Measurements from ENCODE around the gene HTR4.

The HTR4 gene, protein sequence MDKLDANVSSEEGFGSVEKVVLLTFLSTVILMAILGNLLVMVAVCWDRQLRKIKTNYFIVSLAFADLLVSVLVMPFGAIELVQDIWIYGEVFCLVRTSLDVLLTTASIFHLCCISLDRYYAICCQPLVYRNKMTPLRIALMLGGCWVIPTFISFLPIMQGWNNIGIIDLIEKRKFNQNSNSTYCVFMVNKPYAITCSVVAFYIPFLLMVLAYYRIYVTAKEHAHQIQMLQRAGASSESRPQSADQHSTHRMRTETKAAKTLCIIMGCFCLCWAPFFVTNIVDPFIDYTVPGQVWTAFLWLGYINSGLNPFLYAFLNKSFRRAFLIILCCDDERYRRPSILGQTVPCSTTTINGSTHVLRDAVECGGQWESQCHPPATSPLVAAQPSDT

DNA sequence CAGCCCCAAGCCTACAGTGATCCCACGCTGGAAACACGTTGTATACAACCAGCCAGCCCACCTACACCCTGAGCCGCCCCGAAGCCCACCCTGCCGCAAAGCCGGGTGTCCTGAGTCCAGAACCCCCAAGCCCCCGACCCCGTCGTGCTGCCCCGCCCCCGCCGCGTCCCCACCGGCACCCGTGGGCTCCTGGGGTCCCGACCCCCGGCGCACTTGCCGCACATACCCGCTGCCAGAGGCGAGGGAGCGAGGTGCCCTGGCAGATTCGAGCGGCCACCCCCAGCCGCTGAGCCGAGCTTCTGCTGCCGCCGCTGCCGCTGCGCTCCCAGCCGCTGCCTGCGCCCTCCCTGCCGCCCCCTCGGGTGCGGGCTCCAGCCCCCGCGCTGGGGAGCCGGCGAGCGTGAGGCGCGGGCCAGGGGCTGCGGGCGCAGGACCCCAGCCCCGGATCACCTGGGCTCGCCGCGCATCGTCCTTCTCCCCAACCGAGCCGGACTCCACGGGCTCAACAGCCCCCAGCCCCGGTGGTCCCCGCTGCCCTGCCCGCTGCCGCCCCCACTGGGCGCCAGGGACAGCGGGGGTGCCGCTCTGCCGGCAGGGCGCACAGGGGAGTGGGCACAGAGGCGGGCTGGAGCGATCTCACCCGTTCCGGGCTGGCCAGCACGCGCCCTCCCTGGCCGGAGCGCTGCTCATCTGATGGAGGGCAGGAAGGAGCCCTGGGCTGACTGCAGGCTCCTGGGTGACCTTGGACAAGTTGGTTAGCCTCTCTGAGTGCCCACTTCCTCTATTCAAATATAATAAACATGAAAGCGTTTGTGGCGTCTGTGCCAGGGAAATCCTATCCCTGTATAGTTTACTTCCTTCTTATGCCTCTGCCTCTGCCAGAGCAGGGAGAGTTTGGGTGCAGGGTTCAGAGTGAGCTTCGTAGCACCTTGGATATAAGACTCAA, at the start of gene HTR4:
Gene HTR4, minus strand, starts transcription at position 692 of the 946 bp plus-strand sequence. CDS start 17,513 bp downstream, outside the sequence.
- H3K4me1 ChIP-seq (ENCODE audit: insufficient read depth, low read length): no peaks in the 10 kb centered on the region
- peaks cover 32% of the 10 kb centered on the region for H3K27me3 ChIP-seq (ENCODE audit: insufficient read depth, low read length)
- no peak within 1 kb of the TSS for H3K4me3 ChIP-seq (ENCODE audit: low read length)
- H3K36me3 ChIP-seq (ENCODE audit: insufficient read depth, low read length): no peaks in the 10 kb centered on the region
- H3K9me3 ChIP-seq (ENCODE audit: low read length): no peaks in the 10 kb centered on the region
- no peak within 1 kb of the TSS for H2AFZ ChIP-seq (ENCODE audit: low read depth, low read length)

DNA sequence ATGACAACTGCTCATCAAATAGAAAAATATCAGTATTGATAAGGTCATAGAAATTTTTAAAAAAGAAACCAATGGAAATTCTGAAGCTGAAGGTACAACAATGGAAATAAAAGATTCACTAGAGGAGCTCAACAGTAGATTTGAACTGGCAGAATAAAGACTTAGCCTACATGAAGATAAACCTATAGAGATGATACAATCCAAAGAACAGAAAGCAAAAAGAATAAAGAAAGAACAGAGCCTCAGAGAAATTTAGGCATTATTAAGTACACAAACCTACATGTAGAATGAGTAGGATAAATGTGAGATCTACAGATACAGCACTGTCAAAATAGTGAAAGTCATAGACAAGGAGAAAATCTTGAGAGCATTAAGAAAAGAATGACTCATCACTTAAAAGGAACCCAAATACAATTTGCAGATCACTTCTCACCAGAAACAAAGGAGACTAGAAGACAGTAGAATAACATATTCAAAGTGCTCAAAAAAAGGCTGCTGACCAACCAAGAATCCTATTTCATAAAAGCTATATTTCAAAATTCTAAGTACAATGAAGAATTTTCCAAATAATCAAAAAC, 47.8 kb upstream of the HTR4 start:
- Histone ChIP-seq H3K36me3 (ENCODE audit: insufficient read depth, low read length) (no peaks in the 10 kb centered on the region), H3K27me3 (ENCODE audit: insufficient read depth, low read length) (no peaks in the 10 kb centered on the region), H3K4me3 (ENCODE audit: low read length) (no peak overlapping the region), H3K9me3 (ENCODE audit: low read length) (no peaks in the 10 kb centered on the region), H3K4me1 (ENCODE audit: insufficient read depth, low read length) (no peaks in the 10 kb centered on the region), H2AFZ (ENCODE audit: low read depth, low read length) (no peak overlapping the region)

DNA sequence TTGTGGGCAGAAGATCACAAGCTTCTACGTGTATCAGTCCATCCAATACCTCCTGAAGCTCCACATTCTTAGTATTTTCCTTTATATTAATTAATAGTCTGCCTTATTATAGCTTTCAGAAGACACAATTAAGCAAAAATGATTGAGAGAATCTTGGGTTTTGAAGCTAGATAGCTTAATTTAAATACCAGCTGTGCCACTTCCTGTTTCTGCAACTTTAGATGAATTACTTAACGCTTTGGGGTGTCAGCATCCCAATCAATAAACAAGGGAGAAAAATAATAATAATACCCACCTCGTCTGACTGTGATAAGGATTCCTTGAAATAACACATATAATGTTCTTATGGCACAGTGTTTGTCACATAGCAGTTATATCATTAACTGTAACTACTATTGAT, 44.7 kb upstream of the HTR4 start:
- Histone ChIP-seq H2AFZ (ENCODE audit: low read depth, low read length) (no peak overlapping the region), H3K36me3 (ENCODE audit: insufficient read depth, low read length) (no peaks in the 10 kb centered on the region), H3K4me3 (ENCODE audit: low read length) (no peak overlapping the region), H3K27me3 (ENCODE audit: insufficient read depth, low read length) (no peaks in the 10 kb centered on the region), H3K9me3 (ENCODE audit: low read length) (no peaks in the 10 kb centered on the region), H3K4me1 (ENCODE audit: insufficient read depth, low read length) (no peaks in the 10 kb centered on the region)

DNA sequence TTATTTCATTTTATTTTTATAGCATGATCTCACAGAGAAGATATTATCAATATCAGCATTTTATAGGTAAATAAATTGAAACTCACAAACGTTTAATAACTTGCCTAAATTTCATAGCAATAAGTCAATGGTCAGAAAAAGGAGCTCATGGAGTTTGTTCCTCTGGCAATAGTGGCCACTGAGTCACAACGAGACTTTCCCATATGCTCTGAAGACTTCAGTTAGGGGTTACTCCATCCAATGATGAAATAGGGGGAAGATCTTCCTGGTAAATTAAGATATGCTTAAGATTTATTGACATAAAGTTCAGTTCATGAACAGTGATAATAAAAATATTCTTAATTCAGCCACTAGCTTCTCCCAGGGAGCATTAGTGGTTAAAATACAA, 43.5 kb upstream of the HTR4 start:
- H3K4me3 ChIP-seq (ENCODE audit: low read length): no peak overlapping the region
- H3K4me1 ChIP-seq (ENCODE audit: insufficient read depth, low read length): no peaks in the 10 kb centered on the region
- no peaks in the 10 kb centered on the region for H3K27me3 ChIP-seq (ENCODE audit: insufficient read depth, low read length)
- no peaks in the 10 kb centered on the region for H3K36me3 ChIP-seq (ENCODE audit: insufficient read depth, low read length)
- no peaks in the 10 kb centered on the region for H3K9me3 ChIP-seq (ENCODE audit: low read length)
- H2AFZ ChIP-seq (ENCODE audit: low read depth, low read length): no peak overlapping the region

DNA sequence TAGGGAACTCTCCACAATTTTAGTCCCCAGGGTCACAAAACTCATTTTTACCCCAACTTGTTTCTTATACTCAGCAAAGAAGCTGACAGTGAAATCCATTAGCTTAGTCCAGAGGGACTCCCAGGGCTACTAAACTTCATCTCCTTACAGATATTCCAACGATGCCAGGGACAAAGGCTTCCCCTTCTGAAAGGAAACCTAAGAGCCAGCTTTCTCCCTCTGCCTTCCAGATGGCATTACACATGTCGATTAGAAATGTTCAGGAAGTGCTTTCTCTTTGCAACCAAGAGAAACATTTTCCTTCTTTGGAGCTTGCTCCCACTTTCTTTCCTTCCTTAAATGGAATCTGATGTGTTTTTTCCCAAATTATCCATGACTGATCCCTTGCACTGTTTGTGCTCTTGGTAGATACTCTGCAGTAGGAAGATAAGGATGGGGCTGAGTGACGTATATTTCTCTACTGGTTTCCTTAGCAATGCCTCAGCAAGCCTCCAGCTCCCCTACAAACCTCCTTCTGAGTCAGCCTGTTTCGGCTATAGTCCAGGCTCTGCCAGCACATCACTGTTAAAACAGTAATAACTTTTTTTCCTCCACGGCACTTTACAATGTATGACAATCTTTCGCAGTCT, 43.0 kb upstream of the HTR4 start:
- H2AFZ ChIP-seq (ENCODE audit: low read depth, low read length): no peak overlapping the region
- no peaks in the 10 kb centered on the region for H3K9me3 ChIP-seq (ENCODE audit: low read length)
- H3K27me3 ChIP-seq (ENCODE audit: insufficient read depth, low read length): no peaks in the 10 kb centered on the region
- H3K4me3 ChIP-seq (ENCODE audit: low read length): no peak overlapping the region
- no peaks in the 10 kb centered on the region for H3K36me3 ChIP-seq (ENCODE audit: insufficient read depth, low read length)
- H3K4me1 ChIP-seq (ENCODE audit: insufficient read depth, low read length): no peaks in the 10 kb centered on the region

DNA sequence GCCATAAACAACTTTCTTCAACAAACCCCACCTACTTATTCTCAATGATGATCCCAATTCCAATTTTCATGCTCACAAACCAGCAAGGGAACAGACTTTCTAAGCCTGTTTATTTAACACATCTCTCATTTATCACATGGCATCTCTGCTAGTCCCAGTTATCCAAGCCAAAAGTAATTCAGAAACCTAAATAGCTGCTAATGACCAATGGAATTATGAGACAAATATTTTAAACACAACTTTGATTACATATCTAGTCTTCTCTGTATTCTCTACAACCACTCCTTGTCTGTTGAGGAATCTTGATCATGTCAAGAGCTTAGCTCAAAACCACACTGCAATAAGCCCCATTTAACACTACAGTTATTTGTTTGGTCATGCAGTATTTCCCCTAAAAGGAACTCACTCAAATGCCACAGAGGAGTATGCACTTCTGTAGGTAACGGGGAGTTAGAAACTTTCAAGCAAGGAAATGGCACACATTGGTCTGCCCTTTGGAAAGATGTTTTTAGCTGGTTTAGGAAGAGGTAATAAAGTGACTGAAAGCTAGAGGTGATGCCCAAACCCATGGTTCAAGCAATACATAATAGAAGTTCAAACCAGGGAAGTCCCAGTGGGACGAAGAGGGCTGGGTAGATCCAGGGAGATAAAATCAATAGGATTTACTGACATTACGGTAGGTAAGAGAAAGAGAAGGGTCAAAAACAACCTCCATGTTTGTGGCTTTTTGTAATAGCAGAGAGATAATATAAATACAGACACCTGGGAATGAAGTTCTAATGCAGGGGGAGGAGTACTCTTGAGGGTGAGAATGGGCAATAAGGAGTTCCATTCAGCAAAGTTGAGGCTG, 42.1 kb upstream of the HTR4 start:
- Histone ChIP-seq H3K36me3 (ENCODE audit: insufficient read depth, low read length) (no peaks in the 10 kb centered on the region), H3K27me3 (ENCODE audit: insufficient read depth, low read length) (no peaks in the 10 kb centered on the region), H3K4me3 (ENCODE audit: low read length) (no peak overlapping the region), H3K9me3 (ENCODE audit: low read length) (no peaks in the 10 kb centered on the region), H2AFZ (ENCODE audit: low read depth, low read length) (no peak overlapping the region), H3K4me1 (ENCODE audit: insufficient read depth, low read length) (no peaks in the 10 kb centered on the region)

DNA sequence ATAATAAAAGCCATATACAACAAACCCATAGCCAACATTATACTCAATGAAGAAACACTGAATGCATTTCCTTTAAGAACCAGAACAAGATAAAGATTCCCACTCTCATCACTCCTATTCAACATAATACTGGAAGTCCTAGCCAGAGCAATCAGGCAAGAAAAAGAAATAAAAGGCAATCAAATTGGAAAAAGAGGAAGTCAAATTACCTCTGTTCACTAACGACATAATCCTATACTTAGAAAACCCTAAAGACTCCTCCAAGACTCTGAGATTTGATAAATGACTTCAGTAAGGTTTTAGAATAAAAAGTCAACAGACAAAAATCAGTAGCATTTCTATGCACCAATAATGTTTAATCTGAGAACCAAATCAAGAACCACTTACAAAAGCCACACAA, 36.6 kb upstream of the HTR4 start:
- H3K4me1 ChIP-seq (ENCODE audit: insufficient read depth, low read length): no peaks in the 10 kb centered on the region
- no peaks in the 10 kb centered on the region for H3K27me3 ChIP-seq (ENCODE audit: insufficient read depth, low read length)
- H3K36me3 ChIP-seq (ENCODE audit: insufficient read depth, low read length): no peaks in the 10 kb centered on the region
- H3K9me3 ChIP-seq (ENCODE audit: low read length): no peaks in the 10 kb centered on the region
- no peak overlapping the region for H3K4me3 ChIP-seq (ENCODE audit: low read length)
- no peak overlapping the region for H2AFZ ChIP-seq (ENCODE audit: low read depth, low read length)

DNA sequence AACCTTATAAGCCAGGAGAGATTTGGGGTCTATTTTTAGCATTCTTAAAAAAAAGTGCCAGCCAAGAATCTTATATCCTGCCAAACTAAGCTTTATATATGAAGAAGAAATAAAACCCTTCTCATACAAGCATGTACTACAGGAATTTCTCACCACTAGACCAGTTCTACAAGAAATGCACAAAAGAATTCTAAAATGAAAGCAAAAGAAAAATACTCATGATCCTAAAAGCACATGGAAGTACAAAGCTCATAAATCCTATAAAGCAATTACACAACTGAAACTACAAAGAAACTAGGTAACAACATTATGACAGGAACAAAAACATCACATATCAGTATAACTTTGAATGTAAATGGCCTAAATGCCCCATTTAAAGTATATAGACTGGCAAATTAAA, 34.5 kb upstream of the HTR4 start:
- H3K4me3 ChIP-seq (ENCODE audit: low read length): no peak overlapping the region
- H3K27me3 ChIP-seq (ENCODE audit: insufficient read depth, low read length): no peaks in the 10 kb centered on the region

DNA sequence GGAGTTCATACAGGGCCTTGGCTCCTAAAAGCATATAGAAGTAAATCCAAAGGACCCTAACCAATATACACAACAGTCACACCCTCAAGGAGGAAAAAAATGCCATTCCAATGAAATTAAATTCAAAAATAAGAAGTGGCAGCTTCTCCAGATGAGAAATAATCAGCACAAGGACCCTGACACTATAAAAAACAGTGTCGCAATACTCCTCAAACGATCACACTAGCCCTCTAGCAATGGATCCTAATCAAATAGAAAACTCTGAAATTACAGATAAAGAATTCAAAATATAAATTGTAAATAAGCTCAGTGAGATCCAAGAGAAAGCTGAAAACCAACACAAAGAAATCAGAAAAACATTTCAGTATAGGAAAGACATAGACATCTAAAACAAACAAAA, 33.5 kb upstream of the HTR4 start:
- Histone ChIP-seq H3K9me3 (ENCODE audit: low read length) (no peaks in the 10 kb centered on the region), H3K4me3 (ENCODE audit: low read length) (no peak overlapping the region), H3K27me3 (ENCODE audit: insufficient read depth, low read length) (no peaks in the 10 kb centered on the region), H3K36me3 (ENCODE audit: insufficient read depth, low read length) (no peaks in the 10 kb centered on the region), H2AFZ (ENCODE audit: low read depth, low read length) (no peak overlapping the region), H3K4me1 (ENCODE audit: insufficient read depth, low read length) (no peaks in the 10 kb centered on the region)

More for the DNA sequence above, 34.5 kb upstream of the HTR4 start:
- H2AFZ ChIP-seq (ENCODE audit: low read depth, low read length): no peak overlapping the region
- H3K36me3 ChIP-seq (ENCODE audit: insufficient read depth, low read length): no peaks in the 10 kb centered on the region
- no peaks in the 10 kb centered on the region for H3K9me3 ChIP-seq (ENCODE audit: low read length)
- H3K4me1 ChIP-seq (ENCODE audit: insufficient read depth, low read length): no peaks in the 10 kb centered on the region

DNA sequence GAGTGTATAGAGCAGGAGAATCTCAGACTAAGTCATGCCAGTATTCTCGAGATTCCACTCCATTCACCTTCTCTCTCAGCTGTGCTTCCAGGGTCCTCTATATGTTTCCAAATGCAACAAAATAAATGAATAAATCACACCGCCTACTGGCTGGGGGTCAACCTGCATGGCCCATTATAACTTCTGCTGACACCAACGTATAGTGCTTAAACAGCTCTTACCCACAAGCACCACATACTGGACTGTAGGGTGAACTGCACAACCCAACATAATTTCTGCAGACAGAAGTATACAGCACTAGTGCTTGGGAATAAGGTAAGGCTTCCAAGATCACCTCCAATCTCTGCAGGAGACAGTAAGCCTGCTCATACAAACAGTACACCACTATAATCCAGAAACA, 33.1 kb upstream of the HTR4 start:
- no peak overlapping the region for H3K4me3 ChIP-seq (ENCODE audit: low read length)
- no peaks in the 10 kb centered on the region for H3K27me3 ChIP-seq (ENCODE audit: insufficient read depth, low read length)
- no peak overlapping the region for H2AFZ ChIP-seq (ENCODE audit: low read depth, low read length)
- H3K9me3 ChIP-seq (ENCODE audit: low read length): no peaks in the 10 kb centered on the region
- H3K36me3 ChIP-seq (ENCODE audit: insufficient read depth, low read length): no peaks in the 10 kb centered on the region
- no peaks in the 10 kb centered on the region for H3K4me1 ChIP-seq (ENCODE audit: insufficient read depth, low read length)

DNA sequence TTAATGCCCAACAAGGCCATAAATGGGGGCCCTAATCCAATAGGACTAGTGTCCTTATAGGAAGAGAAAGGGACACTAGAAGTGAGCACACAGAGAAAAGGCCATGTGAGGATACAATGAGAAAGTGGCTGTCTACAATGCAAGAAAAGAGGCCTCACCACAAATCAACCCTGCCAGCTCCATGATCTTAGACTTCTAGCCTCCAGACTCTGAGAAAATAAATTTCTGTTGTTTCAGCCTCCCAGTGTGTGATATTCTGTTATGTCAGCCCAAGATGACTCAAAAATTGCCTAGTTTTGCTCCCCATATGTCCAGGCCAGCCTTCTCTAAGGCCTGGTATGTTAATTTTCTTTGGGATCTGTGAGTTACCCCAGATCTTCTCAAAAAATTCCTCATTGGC, 32.3 kb upstream of the HTR4 start:
- no peaks in the 10 kb centered on the region for H3K4me1 ChIP-seq (ENCODE audit: insufficient read depth, low read length)
- H2AFZ ChIP-seq (ENCODE audit: low read depth, low read length): no peak overlapping the region
- H3K9me3 ChIP-seq (ENCODE audit: low read length): no peaks in the 10 kb centered on the region
- no peaks in the 10 kb centered on the region for H3K27me3 ChIP-seq (ENCODE audit: insufficient read depth, low read length)
- no peaks in the 10 kb centered on the region for H3K36me3 ChIP-seq (ENCODE audit: insufficient read depth, low read length)
- H3K4me3 ChIP-seq (ENCODE audit: low read length): no peak overlapping the region

DNA sequence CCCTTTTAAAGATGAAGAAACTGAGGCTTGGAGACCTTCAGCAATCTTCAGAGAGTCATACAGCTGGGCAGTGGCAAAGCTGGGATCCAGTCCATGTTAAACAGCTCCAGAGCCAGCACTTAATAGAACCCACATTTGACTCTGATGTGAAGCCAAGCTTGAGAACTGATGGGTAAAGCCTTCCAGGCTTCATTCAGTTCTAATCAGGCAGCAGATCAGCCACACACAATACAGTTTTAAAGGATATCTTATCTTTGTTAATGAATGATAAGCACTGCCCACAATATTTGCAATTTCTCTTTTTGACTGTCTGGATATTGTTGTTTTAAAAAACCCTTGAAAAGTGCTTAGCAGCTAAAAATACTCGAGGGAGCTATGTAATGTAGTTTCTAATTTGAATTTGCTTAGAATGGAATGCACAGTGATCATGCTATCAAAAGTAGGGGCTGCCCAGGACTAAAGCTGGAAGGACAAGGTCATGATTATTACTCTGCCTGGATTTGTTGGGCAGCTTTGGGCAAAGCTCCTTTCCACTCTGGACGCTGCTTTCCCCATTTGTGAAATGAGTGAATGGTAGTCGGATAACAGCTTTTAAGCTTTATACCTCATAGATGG, 31.3 kb upstream of the HTR4 start:
- Histone ChIP-seq H3K4me3 (ENCODE audit: low read length) (no peak overlapping the region), H3K4me1 (ENCODE audit: insufficient read depth, low read length) (no peaks in the 10 kb centered on the region), H2AFZ (ENCODE audit: low read depth, low read length) (no peak overlapping the region), H3K36me3 (ENCODE audit: insufficient read depth, low read length) (no peaks in the 10 kb centered on the region), H3K27me3 (ENCODE audit: insufficient read depth, low read length) (no peaks in the 10 kb centered on the region), H3K9me3 (ENCODE audit: low read length) (no peaks in the 10 kb centered on the region)
